ENCODE results near the gene PRR5L.

Gene PRR5L

DNA sequence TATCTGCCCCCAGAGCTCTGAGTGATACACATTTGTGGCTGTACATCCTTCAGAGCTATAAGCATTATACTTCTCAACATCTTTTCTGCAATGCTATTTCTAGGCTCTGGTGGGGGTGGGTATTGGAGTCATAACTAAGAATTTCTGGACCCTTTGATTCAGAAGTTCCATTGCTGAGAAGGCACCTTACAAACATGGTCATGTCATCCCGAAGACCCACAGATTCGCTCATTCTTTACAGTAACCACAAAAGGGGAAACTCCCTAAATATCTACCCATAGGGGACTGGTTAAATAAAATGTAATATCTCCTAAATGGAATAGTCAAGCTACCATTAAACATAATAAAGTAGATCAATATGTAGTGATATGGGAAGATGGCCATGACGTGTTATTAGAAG, 98.8 kb downstream of the PRR5L start:
- no peaks in the 10 kb centered on the region for H3K27me3 ChIP-seq (ENCODE audit: control insufficient read depth, insufficient read depth, low read length)
- H3K9me3 ChIP-seq (ENCODE audit: control insufficient read depth, low read length) = no peaks in the 10 kb centered on the region
- no peak overlapping the region for H3K4me2 ChIP-seq (ENCODE audit: low read length)
- no peaks in the 10 kb centered on the region for H3K79me2 ChIP-seq
- no peak overlapping the region for H3K27ac ChIP-seq
- H2AFZ ChIP-seq = no peak overlapping the region
- no peaks in the 10 kb centered on the region for H3K4me1 ChIP-seq
- TF ChIP-seq, protein P1, sequence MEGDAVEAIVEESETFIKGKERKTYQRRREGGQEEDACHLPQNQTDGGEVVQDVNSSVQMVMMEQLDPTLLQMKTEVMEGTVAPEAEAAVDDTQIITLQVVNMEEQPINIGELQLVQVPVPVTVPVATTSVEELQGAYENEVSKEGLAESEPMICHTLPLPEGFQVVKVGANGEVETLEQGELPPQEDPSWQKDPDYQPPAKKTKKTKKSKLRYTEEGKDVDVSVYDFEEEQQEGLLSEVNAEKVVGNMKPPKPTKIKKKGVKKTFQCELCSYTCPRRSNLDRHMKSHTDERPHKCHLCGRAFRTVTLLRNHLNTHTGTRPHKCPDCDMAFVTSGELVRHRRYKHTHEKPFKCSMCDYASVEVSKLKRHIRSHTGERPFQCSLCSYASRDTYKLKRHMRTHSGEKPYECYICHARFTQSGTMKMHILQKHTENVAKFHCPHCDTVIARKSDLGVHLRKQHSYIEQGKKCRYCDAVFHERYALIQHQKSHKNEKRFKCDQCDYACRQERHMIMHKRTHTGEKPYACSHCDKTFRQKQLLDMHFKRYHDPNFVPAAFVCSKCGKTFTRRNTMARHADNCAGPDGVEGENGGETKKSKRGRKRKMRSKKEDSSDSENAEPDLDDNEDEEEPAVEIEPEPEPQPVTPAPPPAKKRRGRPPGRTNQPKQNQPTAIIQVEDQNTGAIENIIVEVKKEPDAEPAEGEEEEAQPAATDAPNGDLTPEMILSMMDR (IDR thresholded peaks at IDR 0.05) = no peak
- no peak overlapping the region for H3K4me3 ChIP-seq (ENCODE audit: low read depth, low read length)
- no peak overlapping the region for H3K9ac ChIP-seq
- H3K36me3 ChIP-seq (ENCODE audit: control insufficient read depth, insufficient read depth, low read length) = no peaks in the 10 kb centered on the region

DNA sequence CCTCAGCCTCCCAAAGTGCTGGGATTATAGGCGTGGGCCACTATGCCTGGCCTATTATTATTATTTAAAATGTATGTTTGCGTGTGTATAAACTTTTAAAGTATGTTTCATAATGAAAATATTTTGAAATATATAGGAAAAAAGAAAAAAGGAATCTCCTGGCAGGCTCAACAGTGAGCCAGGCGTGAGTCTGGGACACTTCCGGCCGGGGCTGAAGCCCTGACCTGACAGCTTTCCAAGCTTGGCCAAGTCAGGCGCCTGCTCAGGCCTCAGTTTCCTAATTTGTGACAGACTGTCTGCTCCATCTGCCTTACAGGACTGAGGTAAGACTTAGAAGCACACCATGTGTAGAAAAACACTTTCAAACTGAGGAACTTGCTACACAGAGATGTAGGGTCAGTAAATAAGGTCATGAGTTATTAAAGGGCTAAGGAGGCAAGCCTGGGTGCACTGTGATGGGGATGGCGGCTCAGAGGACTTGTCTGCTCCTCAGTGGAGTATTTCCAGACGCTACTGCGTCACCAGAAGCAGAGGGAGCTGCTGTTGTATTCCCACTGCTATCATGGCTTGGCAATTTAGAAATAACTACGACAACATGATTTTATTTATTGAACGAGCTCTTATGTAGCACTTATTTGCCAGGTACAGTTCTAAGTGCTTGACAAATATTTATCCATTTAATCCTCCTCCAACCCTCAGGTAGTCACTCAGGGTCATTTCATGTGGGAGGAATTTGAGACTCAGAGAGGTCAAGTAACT, 100.1 kb downstream of the PRR5L start:
- Histone ChIP-seq H3K9me3 (ENCODE audit: control insufficient read depth, low read length) (no peaks in the 10 kb centered on the region), H2AFZ (no peak overlapping the region), H3K4me3 (ENCODE audit: low read depth, low read length) (no peak overlapping the region), H3K79me2 (no peaks in the 10 kb centered on the region), H3K9ac (no peak overlapping the region), H3K4me2 (ENCODE audit: low read length) (no peak overlapping the region), H3K27ac (no peak overlapping the region), H3K36me3 (ENCODE audit: control insufficient read depth, insufficient read depth, low read length) (no peaks in the 10 kb centered on the region), H3K27me3 (ENCODE audit: control insufficient read depth, insufficient read depth, low read length) (no peaks in the 10 kb centered on the region), H3K4me1 (no peaks in the 10 kb centered on the region)
- TF ChIP-seq, protein P1 (IDR thresholded peaks at IDR 0.05) = no peak

DNA sequence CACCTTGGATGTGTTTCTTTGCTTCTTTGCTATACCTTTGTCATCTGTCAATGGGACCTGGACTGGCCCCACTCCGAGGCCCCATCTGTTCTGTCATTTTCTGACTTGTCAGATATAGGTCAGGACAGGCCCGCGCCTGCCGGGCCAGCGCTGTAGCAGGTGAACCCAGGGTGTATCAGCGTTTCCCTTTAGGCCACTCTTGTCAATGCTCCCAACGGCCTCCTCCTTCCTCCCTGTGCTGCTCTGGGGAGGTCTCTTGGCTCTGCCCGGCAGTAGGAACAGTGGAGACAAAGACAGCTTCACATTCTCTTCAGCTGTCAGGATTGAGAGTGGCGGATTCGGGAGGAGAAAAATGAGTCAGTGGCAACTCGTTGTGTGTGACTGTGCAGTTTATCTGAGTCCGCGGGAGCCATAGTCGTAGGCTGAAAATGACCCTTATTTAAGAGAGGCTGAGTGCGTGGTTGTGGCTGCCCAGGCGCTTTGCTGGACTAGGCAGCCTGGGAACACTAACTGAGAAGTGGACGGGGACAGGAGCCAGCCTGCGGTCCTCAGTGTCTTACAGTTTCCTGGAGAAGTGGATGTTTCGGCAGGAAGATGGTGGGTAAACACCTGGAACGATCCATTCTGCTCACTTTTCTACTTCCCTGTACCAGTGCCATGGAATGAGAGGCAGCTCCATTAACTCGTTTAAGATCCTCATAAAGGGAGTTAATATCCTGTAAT, 102.3 kb downstream of the PRR5L start:
- TF ChIP-seq, protein P1 (IDR thresholded peaks at IDR 0.05) = no peak
- Histone ChIP-seq H3K9ac (no peak overlapping the region), H3K9me3 (ENCODE audit: control insufficient read depth, low read length) (no peaks in the 10 kb centered on the region), H3K36me3 (ENCODE audit: control insufficient read depth, insufficient read depth, low read length) (no peaks in the 10 kb centered on the region), H2AFZ (no peak overlapping the region), H3K4me2 (ENCODE audit: low read length) (no peak overlapping the region), H3K27ac (no peak overlapping the region), H3K4me1 (no peaks in the 10 kb centered on the region), H3K4me3 (ENCODE audit: low read depth, low read length) (no peak overlapping the region), H3K79me2 (no peaks in the 10 kb centered on the region), H3K27me3 (ENCODE audit: control insufficient read depth, insufficient read depth, low read length) (no peaks in the 10 kb centered on the region)

DNA sequence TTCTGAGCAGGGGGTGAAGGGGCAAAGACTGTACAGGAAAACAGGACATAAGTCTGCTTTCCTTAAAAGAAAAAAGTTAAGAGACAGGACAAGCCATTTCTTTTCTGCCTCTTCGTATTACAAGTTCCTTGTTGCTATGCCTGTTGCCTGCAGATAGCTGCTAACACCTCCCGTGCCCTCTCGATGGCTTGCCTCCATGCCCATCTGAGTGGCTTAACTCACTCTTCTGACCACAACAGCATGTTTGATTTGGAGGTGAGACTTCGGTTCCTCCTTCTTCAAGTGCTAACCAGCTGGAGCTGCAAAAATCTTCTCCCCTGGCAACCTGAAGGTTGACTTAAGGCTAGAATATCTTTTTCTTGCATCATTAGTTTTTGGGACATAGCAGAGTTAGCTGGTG, 103.1 kb downstream of the PRR5L start:
- Histone ChIP-seq H3K27ac (no peak overlapping the region), H3K36me3 (ENCODE audit: control insufficient read depth, insufficient read depth, low read length) (no peaks in the 10 kb centered on the region)

More for the DNA sequence above, 103.1 kb downstream of the PRR5L start:
- Histone ChIP-seq H3K79me2 (no peaks in the 10 kb centered on the region), H3K4me3 (ENCODE audit: low read depth, low read length) (no peak overlapping the region), H3K9me3 (ENCODE audit: control insufficient read depth, low read length) (no peaks in the 10 kb centered on the region), H3K9ac (no peak overlapping the region), H3K4me1 (no peaks in the 10 kb centered on the region), H3K4me2 (ENCODE audit: low read length) (no peak overlapping the region), H2AFZ (no peak overlapping the region), H3K27me3 (ENCODE audit: control insufficient read depth, insufficient read depth, low read length) (no peaks in the 10 kb centered on the region)
- TF ChIP-seq, protein P1 (IDR thresholded peaks at IDR 0.05) = no peak
